Astrocyte (in vitro differentiated cells and primary cell): ENCODE data around the gene NSRP1.

ENCODE experiments used
- EZH2 ChIP-seq: IDR thresholded peaks from 2 replicates; pipeline ENCODE4 v1.6.1; 2012; ENCODE audit warnings: mild to moderate bottlenecking, low read length, inconsistent platforms; ENCODE audit not compliant: insufficient read depth
- TF ChIP-seq, protein P1 (sequence below): IDR thresholded peaks from 2 replicates; pipeline ENCODE4 v1.5.1; 2011; ENCODE audit warnings: low read depth, mild to moderate bottlenecking, inconsistent platforms, low read length, moderate library complexity; ENCODE audit not compliant: insufficient read depth

- no peak for TF ChIP-seq EZH2
- TF ChIP-seq, protein P1, sequence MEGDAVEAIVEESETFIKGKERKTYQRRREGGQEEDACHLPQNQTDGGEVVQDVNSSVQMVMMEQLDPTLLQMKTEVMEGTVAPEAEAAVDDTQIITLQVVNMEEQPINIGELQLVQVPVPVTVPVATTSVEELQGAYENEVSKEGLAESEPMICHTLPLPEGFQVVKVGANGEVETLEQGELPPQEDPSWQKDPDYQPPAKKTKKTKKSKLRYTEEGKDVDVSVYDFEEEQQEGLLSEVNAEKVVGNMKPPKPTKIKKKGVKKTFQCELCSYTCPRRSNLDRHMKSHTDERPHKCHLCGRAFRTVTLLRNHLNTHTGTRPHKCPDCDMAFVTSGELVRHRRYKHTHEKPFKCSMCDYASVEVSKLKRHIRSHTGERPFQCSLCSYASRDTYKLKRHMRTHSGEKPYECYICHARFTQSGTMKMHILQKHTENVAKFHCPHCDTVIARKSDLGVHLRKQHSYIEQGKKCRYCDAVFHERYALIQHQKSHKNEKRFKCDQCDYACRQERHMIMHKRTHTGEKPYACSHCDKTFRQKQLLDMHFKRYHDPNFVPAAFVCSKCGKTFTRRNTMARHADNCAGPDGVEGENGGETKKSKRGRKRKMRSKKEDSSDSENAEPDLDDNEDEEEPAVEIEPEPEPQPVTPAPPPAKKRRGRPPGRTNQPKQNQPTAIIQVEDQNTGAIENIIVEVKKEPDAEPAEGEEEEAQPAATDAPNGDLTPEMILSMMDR, result no peak
These were observed 313 bp upstream of the NSRP1 start for GRCh38 chr17:30116345-30116660.
